Activated CD4-positive, alpha-beta T cell treated with anti-CD3 and anti-CD28 coated beads, Interleukin-2, amount 50 U/mL, for 4 hours (primary cell): ENCODE measurements around the gene PXDN.

Experiments
- DNase-seq, 2 experiments: peaks; one replicate each; pipeline ENCODE4 v3.0.0-alpha.2; 2020

Gene PXDN

GRCh38 chr2:1660656-1661640 is 83.4 kb downstream of the PXDN start:
- no peak for DNase-seq

DNA sequence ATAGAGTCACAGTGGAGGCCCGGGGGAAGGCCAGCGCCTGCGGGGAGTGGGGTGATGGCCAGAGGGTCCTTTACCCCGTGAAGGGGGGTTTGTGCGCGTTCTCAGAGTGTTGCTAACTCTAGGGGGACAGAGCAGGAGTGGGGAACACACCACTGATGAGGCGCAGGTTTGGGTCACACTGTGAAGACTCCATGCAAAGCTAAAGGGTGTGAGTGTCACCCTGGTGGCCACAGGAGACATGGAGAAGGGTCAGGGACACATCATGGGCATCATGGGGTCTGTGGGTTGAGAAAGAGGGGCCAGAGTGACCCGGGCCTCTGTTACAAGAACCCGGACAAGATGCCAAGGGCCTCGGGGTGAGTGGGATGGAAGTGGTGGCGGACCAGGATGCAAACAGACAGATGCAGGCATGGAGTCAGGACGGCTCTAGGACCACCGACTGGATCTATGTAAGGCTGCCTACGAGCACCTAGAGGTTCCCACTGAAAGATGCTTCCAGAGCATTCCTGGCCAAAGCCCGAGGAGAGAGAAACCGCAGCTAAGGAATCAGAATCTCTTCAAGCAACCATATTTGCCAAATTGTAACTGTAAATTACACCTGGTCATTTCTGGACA is 84.3 kb downstream of the PXDN start:
- DNase-seq: no peak

GRCh38 chr2:1658394-1659151 is 85.7 kb downstream of the PXDN start:
- DNase-seq: no peak

- no peak for DNase-seq
Measured at GRCh38 chr2:1656961-1657841, 87.1 kb downstream of the PXDN start.

DNA sequence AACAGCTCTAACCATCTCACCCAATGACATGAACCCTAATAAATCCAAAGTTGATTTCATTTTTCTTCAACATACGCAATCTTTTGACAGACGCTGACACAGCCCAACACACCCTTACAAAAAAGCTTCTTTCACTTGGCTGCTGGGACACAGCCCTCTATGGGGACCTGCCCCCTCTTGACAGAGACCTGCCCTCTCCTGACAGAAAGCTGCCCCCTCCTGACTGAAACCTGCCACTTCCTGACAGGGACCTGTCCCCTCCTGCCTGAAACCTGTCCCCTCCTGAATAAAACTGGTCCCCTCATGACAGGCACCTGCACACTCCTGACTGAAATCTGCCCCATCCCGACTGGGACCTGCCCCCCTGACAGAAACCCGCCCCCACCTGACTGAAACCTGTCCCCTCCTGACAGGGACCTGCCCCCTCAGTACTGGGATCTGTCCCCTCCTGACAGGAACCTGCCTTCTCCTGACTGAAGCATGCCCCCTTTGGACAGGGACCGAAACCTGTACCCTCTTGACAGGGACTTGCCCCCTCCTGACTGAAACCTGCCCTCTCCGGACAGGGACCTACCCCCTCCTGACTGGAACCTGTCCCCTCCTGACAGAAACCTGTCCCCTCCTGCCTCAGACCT is 87.9 kb downstream of the PXDN start:
- DNase-seq: no peak

DNA sequence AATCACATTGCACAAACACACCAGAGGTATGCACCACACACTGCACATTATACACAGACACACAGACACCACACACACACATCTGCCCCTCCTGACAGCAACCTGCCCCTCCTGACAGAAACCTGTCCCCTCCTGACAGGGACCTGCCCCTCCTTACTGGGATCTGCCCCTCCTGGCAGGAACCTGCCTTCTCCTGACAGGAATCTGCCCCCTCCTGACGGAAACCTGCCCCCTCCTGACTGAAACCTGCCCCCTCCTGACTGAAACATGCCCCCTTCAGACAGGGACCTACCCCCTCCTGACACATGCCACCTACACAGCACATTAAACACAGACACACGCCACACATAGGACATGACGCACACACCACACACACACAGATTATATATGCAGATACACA is 88.9 kb downstream of the PXDN start:
- no peak for DNase-seq

DNA sequence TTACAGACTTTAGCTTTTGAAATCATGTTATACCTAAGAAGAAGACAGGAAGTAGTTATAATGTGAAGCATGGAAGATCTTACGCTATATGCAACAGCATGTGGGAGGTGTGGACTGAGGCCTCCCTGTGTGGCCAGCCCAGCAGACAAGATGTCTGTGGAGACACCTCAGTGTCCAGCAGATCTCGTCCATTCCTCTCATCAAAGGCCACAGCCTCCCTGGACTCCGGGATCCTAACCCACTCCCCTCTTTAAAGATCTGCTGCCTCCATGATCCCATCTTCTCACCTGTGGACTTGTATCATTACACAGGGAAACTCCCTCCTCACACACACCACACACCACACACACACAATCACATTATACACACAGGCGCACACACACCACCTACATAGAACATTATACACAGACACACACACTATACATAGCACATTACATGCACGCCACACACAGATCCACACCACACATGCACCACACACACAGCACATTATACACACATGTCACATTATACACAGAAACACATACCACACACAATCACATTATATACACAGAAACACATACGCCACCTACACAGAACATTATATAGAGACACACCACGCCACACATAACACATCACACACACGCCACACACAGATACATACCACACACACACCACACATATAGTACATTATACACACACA is 89.5 kb downstream of the PXDN start:
- no peak for DNase-seq

DNA sequence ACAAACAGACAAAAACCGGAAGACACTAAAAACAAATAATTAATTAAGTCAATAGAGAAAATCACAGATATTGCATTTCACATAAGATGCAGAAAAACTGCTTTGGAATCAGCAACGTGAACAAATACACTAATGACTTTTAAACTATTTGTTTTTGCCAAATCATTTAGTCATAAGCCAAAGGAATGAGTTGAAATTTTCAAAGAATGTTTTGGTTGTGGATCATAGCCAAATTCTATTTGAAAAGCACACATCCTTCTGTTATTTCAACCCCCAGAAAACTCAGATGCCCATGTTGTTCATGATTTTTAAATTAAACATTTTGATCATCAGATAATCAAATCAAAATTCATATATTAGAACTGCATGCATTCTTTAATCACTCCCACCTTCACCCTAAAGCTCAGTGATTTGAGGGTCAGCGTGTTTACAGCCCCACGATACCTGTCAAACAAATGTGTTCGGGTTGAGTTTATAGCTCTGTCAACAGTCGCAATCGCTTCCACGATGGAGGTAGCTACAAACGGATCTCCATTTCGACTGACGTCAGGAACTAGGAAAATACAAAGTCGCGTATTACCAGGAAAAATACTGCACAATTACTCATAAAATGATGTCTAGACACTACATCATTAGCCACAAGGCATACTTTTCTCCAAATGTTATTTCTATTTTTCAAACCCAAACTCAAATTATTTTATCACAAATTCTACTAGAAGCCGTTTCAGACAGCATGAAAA is 90.2 kb downstream of the PXDN start:
- no peak for DNase-seq

GRCh38 chr2:1652034-1652790 is 92.1 kb downstream of the PXDN start:
- no peak for DNase-seq

- no peak for DNase-seq
Measured at GRCh38 chr2:1651121-1652033, 92.9 kb downstream of the PXDN start.

DNA sequence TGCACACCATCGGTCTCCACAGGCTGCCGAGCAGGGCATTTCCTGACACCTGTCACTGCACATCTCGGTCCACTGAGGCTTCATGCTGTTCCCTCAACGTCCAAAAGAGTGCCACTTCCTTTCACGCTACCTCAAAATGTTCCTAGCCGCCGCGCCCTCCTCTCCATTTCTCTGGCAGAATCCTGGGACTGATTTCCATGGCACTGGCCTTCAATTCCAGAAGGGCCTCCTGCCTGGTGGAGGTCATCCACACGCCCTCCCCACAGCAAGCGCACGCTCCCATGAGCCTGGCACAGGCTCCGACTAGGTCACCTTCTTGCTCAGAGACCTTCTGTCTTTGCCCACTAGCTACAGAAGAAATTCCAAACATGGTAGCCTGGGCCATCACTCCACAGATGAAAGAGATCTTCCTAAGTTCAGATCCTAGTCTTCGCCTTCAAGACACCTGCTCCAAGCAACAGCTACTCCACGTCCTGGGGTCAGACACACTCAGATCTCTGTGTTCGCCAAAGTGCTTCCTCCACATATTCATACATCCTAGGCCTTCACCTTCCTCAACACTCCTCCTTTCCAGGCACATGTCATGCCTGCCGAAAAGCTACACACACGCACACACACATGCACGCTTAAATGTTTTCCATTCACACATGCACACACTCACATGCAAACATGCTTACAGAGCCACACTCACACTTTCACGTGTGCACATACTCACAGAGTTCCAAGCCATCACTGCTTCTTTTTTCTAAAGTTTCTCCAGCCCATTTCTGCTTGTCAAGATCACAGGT is 94.0 kb downstream of the PXDN start:
- DNase-seq: no peak

GRCh38 chr2:1649103-1650084 is 94.9 kb downstream of the PXDN start:
- no peak for DNase-seq

GRCh38 chr2:1648241-1649102 is 95.8 kb downstream of the PXDN start:
- no peak for DNase-seq

- DNase-seq: no peak
Measured at GRCh38 chr2:1647417-1648240, 96.7 kb downstream of the PXDN start.
